ENCODE measurements around the gene SULT2B1.
"Not testable (repeated sequence)": the region's sequence is repeated elsewhere in the genome, so short reads cannot be mapped to it uniquely, and the experiment has no call there.

The SULT2B1 gene

DNA sequence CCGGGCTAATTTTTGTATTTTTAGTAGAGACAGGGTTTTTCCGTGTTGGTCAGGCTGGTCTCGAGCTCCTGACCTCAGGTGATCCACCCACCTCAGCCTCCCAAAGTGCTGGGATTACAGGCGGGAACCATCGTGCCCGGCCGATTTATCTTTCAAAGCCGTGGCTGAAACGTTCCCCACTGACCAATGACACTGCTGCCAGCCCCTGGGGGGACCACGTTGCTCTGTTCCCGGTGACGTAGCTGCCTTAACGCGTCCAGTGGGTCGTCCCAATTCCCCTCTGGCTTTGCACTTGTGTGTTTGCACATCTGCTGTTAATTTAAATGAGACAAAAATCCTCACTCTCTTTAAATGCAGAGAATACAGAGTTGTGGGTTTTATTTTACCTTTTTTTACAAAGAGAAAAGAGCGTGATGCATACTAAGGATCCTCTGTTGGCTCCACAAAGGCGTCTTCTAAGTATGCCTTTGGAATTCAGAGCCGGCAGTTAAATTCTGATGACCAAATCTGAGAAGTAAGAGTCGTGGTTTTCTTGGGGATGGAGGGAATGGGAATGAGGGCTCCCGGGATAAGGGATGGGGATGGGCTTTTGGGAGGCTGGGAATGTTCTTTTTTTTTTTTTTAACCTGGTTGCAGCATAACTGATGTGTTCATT lies 21.8 kb upstream of the SULT2B1 start:
- DNase-seq = no peak

GRCh38 chr19:48530770-48531169 lies 21.2 kb upstream of the SULT2B1 start:
- DNase-seq = no peak

- no peak for DNase-seq
These were observed 18.2 kb upstream of the SULT2B1 start for GRCh38 chr19:48533770-48534169.

GRCh38 chr19:48537541-48537940 lies 14.4 kb upstream of the SULT2B1 start:
- no peak for DNase-seq

DNA sequence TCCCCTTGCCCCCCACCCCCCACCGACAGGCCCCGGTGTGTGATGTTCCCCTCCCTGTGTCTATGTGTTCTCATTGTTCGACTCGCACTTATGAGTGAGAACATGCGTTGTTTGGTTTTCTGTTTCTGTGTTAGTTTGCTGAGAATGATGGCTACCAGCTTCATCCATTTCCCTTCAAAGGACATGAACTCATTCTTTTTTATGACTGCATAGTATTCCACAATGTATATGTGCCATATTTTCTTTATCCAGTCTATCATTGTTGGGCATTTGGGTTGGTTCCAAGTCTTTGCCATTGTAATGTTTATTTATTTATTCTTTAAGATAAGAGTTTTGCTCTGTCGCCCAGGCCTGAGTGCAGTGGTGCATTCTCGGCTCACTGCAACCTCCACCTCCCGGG lies 13.9 kb upstream of the SULT2B1 start:
- DNase-seq = not testable (repeated sequence)

GRCh38 chr19:48539503-48540096 lies 12.4 kb upstream of the SULT2B1 start:
- DNase-seq = no peak

GRCh38 chr19:48540110-48540509 lies 11.9 kb upstream of the SULT2B1 start:
- DNase-seq = no peak

- DNase-seq = no peak
These were observed 10.2 kb upstream of the SULT2B1 start for GRCh38 chr19:48541813-48542212.

DNA sequence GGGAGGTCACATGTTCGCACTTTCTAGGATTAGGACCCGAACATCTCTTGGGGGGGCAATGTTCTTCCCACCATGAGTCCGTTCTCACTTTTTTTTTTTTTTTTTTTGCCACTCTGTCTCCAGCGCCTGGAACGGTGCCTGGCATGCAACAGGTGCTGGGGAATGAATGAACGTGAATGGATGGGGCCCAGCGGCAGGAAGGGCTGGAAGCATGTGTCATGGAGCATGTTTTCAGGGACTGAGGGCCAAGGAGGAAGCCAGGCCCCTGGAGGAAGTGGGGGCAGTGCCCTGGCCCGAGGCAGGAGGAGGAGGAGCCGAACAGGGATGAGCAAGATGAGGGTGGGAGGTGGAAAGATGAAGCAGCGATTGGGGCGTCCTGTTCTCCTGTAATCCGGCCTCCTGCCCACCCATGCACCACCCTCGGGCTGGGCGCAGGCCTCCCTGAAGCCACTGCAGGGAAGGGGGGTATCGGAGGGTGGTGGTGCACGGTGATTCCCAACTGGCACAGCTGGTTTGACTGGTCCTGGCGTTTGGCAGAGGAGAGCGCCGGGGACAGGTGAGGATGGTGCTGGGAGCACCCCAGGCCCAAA lies 8.8 kb upstream of the SULT2B1 start:
- DNase-seq = peak; percentile 33

GRCh38 chr19:48544856-48545750 lies 6.9 kb upstream of the SULT2B1 start:
- DNase-seq = no peak

- no peak for DNase-seq
These were observed 4.2 kb upstream of the SULT2B1 start for GRCh38 chr19:48547722-48548121.

DNA sequence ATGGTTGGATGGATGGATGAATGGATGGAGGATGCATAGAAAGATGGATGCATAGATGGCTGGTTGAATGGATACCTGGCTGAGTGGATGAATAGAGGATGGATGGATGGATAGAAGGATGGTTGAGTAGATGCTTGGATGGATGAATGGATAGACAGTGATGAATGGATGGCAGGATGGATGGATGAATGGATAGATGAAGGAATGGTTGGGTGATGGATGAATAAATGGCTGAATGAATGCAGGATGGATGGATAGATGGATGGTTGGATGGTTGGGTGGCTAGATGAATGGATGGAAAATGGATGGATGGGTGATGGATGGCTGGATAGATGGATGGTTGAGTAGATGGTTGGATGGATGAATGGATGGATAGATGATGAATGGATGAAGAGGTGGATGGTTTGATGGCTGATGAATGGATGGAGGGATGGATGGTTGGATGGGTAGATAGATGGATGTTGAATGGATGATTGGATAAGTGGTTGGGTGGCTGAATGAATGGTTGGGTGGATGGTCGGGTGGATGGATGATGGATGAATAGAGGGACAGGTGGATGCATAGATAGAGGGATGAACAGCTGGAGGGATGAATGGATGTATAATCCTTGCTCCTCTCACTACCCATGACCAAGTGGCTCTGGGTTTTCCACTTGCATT lies 3.6 kb upstream of the SULT2B1 start:
- no peak for DNase-seq

DNA sequence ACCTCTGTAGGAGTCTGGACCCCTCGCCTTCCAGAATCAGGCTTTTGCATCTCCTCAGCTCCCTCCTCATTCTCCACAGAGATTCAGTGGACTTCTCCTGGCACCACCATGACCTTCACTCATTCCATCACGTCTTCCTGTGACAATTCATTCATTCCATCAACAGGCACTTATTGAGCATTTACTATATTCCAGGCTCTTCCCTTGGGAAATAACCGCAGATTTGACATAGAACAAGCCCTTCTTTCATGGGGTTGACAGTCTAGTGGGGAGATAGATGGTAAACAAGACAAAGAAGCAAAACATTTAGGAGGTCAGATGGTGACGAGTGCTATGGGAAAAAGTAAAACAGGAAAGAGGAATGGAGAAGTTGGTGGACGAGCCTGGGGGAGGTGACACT lies 2.6 kb upstream of the SULT2B1 start:
- DNase-seq = no peak

DNA sequence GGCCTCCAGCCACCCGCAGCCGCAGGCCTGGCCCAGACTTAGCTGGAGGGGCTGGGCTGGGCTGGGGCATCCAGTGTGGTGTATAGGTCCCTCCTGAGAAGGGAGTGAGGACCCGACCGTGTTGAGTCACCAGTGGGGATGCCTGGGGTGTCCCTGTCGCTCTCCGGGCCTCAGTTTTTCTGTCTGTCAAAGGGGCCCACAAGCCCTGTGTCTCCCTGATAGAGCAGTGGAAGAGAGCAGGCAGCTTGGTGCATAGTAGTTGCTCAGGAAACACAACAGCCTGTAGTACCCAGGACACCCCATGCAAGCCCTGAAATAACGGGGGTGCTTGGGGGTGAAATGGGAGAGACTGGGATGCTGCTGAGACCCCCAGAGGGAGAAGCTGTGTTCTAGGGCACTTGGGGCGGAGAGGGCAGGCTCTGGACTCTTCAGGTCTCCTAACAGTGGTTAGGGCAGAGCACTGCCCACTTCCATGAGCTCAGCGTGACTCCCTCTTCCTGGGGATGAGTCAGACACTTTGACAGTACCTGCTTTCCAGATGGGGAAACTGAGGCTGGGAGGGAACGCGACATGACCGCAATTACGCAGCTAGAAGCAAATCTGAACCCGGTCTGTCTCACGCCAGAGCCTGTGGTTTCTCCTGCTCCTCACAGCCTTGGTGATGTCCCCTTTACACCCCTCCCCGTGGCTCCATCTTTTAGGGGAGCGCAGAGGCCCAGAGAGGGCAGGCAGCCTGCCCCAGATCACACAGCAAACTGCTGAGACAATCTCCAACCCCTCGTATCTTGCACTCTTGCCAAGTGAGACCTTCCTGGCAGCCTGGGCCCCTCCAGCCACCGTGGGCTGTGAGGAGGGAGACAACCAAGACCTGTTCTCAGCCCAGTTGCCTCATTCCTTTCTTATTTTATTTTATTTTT lies 692 bp downstream of the SULT2B1 start:
- DNase-seq = no peak

DNA sequence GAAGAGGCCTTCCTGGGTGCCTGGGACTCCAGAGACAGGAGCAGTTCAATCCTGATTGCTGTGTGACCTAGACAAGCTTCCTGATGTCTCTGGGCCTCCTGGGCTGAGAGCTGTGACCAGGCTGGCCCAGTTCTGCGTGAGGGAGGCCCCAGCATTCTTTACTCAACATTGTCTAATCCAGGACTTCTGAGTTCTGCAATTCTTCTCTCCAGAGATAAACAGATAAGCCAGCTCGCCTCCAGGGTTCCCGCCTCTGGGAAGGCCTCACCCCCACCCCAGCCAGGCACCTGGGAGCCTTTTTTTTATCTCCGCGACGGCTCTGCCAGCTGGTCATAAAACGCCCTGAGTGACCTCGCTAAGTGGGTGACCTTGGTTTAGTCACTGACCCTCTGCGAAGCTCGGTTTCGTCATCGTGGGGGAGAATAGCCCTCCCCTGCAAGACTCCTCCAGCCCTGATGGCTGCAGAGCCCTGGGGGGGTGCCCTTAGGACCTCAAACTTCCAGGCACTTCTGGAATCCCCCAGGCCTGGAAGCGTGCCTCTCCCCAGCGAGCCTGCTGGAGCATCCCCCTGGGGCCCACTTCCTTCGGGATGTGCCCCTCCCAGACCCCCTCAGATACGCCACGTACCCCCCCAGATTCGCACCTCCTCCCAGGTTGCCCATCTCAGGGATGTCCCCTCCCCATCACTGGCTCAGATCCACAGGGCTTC lies 1.9 kb downstream of the SULT2B1 start:
- no peak for DNase-seq

DNA sequence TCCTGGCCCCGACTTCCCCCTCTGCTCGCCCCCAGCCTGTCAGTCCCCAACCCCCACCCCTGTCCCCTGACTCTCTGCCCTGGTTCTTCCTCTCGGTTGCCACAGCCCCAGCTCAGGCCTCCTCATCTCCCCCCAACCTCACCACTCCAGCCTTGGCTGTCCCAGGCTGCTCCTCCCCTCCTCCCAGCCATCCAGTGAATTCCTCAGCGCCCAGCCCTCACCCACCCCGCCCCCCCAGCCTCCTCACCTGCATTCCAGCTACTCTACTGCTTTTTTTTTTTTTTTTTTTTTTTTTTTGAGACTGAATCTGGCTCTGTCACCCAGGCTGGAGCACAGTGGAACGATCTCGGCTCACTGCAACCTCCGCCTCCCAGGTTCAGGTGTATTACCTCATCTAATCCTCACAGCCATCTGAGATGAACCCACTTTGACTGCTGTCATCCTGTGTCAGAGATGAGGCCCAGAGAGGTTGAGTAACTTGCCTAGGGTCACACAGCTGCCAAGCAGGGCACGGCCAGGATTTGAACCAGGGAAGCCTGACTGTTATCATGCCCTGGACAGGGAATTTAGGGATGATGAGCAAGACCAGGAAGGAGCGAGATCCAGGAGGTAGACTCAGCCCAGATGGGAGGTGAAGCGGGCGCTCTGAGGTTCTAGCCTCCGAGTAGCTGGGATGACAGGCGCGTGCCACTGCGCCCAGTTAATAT lies 2.6 kb downstream of the SULT2B1 start:
- DNase-seq = no peak

DNA sequence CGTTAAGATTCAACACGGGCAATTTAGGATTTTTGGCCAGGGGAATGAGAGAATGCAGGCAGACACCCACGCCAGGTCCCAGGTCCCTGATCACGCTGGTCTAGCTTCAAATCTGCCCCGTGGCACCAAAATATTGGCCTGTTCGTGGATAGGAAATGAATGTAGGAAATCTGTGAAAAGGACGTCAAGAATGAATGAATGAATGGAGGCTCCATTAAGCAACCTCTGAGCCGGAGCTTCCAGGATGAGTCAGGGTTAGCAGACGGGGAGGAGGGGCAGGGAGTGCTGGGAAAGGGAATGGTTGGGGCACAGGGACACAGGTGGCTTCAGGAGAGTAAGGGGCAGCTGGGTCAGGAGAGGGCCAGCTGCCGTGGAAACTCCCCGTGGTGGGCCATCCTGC lies 4.2 kb downstream of the SULT2B1 start:
- DNase-seq = no peak

DNA sequence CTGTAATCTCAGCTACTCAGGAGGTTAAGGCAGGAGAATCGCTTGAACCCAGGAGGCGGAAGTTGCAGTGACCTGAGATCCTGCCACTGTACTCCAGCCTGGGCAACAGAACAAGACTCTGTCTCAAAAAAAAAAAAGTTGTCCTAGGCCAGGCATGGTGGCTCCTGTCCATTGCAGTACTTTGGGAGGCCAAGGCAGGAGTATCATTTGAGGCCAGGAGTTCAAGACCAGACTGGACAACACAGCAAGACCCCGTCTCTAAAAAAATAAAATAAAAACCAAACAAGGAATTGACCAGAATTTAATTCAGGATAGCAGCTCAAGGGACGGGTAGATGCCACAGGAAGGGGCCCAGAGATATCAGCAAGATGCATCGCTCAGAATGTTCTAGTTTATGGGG lies 4.9 kb downstream of the SULT2B1 start:
- DNase-seq = no peak

DNA sequence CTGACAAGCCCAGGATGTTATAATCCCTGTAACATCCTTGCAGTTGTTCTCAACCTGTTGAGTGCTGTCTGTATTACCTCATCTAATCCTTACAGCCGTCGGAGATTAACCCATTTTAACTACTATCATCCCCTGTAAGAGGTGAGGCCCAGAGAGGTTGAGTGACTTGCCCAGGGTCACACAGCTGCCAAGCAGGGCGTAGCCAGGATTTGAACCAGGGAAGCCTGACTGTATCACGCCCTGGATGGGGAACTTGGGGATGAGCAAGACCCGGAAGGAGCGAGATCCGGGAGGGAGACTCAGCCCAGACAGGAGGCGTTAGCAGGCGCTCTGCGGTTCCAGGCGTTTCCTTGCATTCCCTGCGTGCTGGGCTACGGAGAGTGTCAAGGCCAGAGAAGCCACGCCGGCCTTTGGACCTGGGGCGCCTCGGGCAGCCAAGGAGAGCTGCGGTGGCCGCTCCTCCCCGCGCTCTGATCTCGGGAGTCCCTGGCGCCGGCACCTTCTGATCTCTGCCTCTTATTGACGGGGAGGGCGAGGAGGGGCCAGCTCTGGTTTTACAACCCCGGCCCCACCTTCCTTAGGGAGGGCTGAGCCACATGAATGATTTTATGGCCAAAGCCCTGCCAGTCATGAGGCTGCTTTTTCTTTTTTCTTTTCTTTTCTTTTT lies 6.2 kb downstream of the SULT2B1 start:
- peak; percentile 32 for DNase-seq

DNA sequence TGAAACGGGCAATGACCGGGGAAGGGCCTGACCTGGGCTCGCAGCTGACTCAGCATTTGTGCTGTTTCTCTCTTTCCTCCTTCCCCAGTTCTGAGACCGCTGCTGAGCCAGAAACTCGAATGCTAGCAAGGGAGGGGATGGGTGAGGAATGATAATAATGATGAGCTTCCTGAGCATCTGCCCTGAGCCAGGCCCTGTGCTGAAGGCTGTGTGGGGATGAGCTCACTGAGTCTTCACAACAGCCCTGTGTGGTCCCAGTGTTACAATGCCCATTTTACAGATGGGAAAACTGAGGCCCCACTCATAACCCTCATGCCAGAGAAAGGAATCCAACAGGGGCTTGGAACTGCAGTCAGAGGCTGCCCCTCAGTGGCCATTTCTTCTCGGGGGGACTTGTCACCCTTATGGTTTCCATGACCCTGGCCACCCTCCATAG lies 8.1 kb downstream of the SULT2B1 start:
- DNase-seq = no peak
